Testis (tissue), 3 donors: ENCODE measurements around the gene FCGR1A. TPM values are rescaled to one million over a fixed set of nuclear protein-coding genes. Genes with fewer than 3 reads are reported as not detected.
A peak's percentile ranks its signal among the peaks of the same experiment; 100 is the strongest.
"Not testable (repeated sequence)": the region's sequence is repeated elsewhere in the genome, so short reads cannot be mapped to it uniquely, and the experiment has no call there.

Experiments
- DNase-seq: peaks from one replicate; pipeline ENCODE4 v3.0.0-alpha.2; 2019
- H3K27ac ChIP-seq, 2 donors: fragments of 200-600 bp; sonication (generic); one replicate each; pipeline ENCODE4 v1.5.1; 2019
- H3K27me3 ChIP-seq: fragments of 200-600 bp; sonication (generic); one replicate; pipeline ENCODE4 v1.5.1; 2019
- H3K36me3 ChIP-seq: fragments of 200-600 bp; sonication (generic); one replicate; pipeline ENCODE4 v1.5.1; 2017; ENCODE audit warnings: low read depth; ENCODE audit errors: missing control alignments
- H3K4me1 ChIP-seq: fragments of 200-600 bp; sonication (generic); one replicate; pipeline ENCODE4 v1.5.1; 2019
- H3K4me3 ChIP-seq, 2 donors: fragments of 200-600 bp; sonication (generic); one replicate each; pipeline ENCODE4 v1.5.1; 2017 to 2019
- H3K9me3 ChIP-seq: fragments of 200-600 bp; sonication (generic); one replicate; pipeline ENCODE4 v1.5.1; 2017
- CTCF ChIP-seq, 3 experiments: fragments of 450-650 bp in 2 of 3; fragments of 200-600 bp in 1 of 3; sonication (generic) in 1 of 3; IDR thresholded peaks; one replicate each; pipeline ENCODE4 v1.5.1; 2016 to 2019; ENCODE audit warnings: antibody characterized with exemption in 3 of 3, mild to moderate bottlenecking in 2 of 3, moderate library complexity in 1 of 3
- WGBS, 2 donors: methylation state at CpG; one replicate each; pipeline ENCODE4 v1.1.5; 2018; 5-methylcytosine and 5-hydroxymethylcytosine counted together
- intact Hi-C: fragments of 100-400 bp; cut with DNase I; formaldehyde crosslinking; loops from one replicate; pipeline ENCODE4 v1.15.1; 2023; ENCODE audit warnings: low total_unique reads
- polyA plus RNA-seq: library from polyadenylated mRNA; stranded (reverse); fragments of 350-450 nt; fragmentation: Illumina TruSeq; extraction: RNeasy Lipid Tissue Mini Kit (QIAGEN cat#74804); gene quantifications from one replicate; pipeline ENCODE4 v1.2.3, GENCODE V29; 2014; ENCODE audit warnings: low read depth, low replicate concordance; ENCODE audit not compliant: insufficient read depth
- total RNA-seq, 2 donors: library from RNA; depleted of rRNA; stranded (reverse); fragments of >200 nt; gene quantifications; one replicate each; pipeline ENCODE4 v1.2.3, GENCODE V29; 2016

FCGR1A gene
- total and polyA plus RNA-seq, 3 donors from 2014 or later: 5.6 to 8.7 (median 8.7) TPM

GRCh38 chr1:149781413-149781984, 995 bp upstream of the FCGR1A start:
- DNase-seq, H3K4me1 ChIP-seq, H3K36me3 ChIP-seq, intact Hi-C loops, H3K27me3 ChIP-seq, H3K27ac ChIP-seq, H3K9me3 ChIP-seq, H3K4me3 ChIP-seq: not testable (repeated sequence)
- 89% methylated on average over 4 to 5 of the region's 5 CpGs for WGBS, 2 donors

- H3K4me3 ChIP-seq, DNase-seq, H3K27ac ChIP-seq, H3K9me3 ChIP-seq, H3K27me3 ChIP-seq, H3K4me1 ChIP-seq, intact Hi-C loops, H3K36me3 ChIP-seq: not testable (repeated sequence)
- WGBS, 2 donors: no CpG with 5 or more reads among the region's 2 CpGs
Observed at GRCh38 chr1:149783289-149783688, 795 bp downstream of the FCGR1A start.

- H3K27ac ChIP-seq, DNase-seq, H3K4me3 ChIP-seq, intact Hi-C loops, H3K4me1 ChIP-seq, H3K27me3 ChIP-seq, H3K9me3 ChIP-seq, H3K36me3 ChIP-seq: not testable (repeated sequence)
- 87% methylated on average over 3 of the region's 4 CpGs; no CpG with 5 or more reads in 1 of the 2 donors for WGBS, 2 donors
Observed at GRCh38 chr1:149783868-149784267, 1.4 kb downstream of the FCGR1A start.

GRCh38 chr1:149787688-149788451, 5.4 kb downstream of the FCGR1A start:
- H3K36me3 ChIP-seq, H3K4me1 ChIP-seq, H3K4me3 ChIP-seq, DNase-seq, H3K27me3 ChIP-seq, intact Hi-C loops, H3K9me3 ChIP-seq, H3K27ac ChIP-seq: not testable (repeated sequence)
- WGBS, 2 donors: 62 to 77% methylated on average over 2 to 3 of the region's 3 CpGs

- Histone ChIP-seq H3K4me3 (peak overlapping the region; percentile 54 to 70), H3K27ac (peak overlapping the region; percentile 88 to 89)
- TF ChIP-seq CTCF (IDR thresholded peaks at IDR 0.05): peak in 1 of 3 experiments; percentile 75
- intact Hi-C loops, H3K36me3 ChIP-seq, H3K4me1 ChIP-seq, H3K9me3 ChIP-seq, H3K27me3 ChIP-seq: not testable (repeated sequence)
- 0% methylated on average over 26 of the region's 36 CpGs; no CpG with 5 or more reads in 1 of the 2 donors for WGBS, 2 donors
- DNase-seq: peak; percentile 57
Observed at GRCh38 chr1:149792502-149792901, 10.0 kb downstream of the FCGR1A start.

GRCh38 chr1:149792912-149793515, 10.5 kb downstream of the FCGR1A start:
- H3K36me3 ChIP-seq, intact Hi-C loops, H3K9me3 ChIP-seq, H3K4me1 ChIP-seq, H3K27me3 ChIP-seq: not testable (repeated sequence)
- TF ChIP-seq CTCF (IDR thresholded peaks at IDR 0.05): peak; percentile 49 to 89 (median 89)
- whole genome bisulfite sequencing, 2 donors: 1% methylated on average over 24 of the region's 52 CpGs; no CpG with 5 or more reads in 1 of the 2 donors
- peak; percentile 74 for DNase-seq
- Histone ChIP-seq H3K4me3 (peak overlapping the region; percentile 54 to 70), H3K27ac (peak overlapping the region; percentile 88 to 89)

- H3K9me3 ChIP-seq, H3K36me3 ChIP-seq, H3K4me1 ChIP-seq, H3K27me3 ChIP-seq, DNase-seq, intact Hi-C loops: not testable (repeated sequence)
- H3K27ac ChIP-seq: peak overlapping the region in 1 of 2 donors; percentile 89
- WGBS, 2 donors: 14 to 18% methylated on average over 1 to 3 of the region's 5 CpGs
- H3K4me3 ChIP-seq: peak overlapping the region in 1 of 2 donors; percentile 70
Observed at GRCh38 chr1:149793885-149794284, 11.4 kb downstream of the FCGR1A start.

- H3K4me1 ChIP-seq, H3K4me3 ChIP-seq, H3K36me3 ChIP-seq, H3K27ac ChIP-seq, H3K9me3 ChIP-seq, H3K27me3 ChIP-seq, intact Hi-C loops, DNase-seq: not testable (repeated sequence)
- WGBS, 2 donors: 90 to 94% methylated on average over 1 of the region's 3 CpGs
Observed at GRCh38 chr1:149801628-149802027, 19.1 kb downstream of the FCGR1A start.

- WGBS, 2 donors: 77 to 100% methylated on average over 1 to 2 of the region's 4 CpGs
- H3K27me3 ChIP-seq, intact Hi-C loops, H3K27ac ChIP-seq, DNase-seq, H3K36me3 ChIP-seq, H3K9me3 ChIP-seq, H3K4me3 ChIP-seq, H3K4me1 ChIP-seq: not testable (repeated sequence)
Observed at GRCh38 chr1:149804417-149805080, 22.1 kb downstream of the FCGR1A start.
